Left hindlimb (tissue), 1 donor: ENCODE measurements around the gene SFRP2.

Source experiments
- DNase-seq: peaks from one replicate; pipeline ENCODE4 v3.0.0-alpha.2; 2018

The SFRP2 gene

GRCh38 chr4:153788413-153789276 lies at the start of gene SFRP2:
TSS of gene SFRP2 (minus strand) at chr4:153789083. CDS start at chr4:153788835, 248 bp downstream.
- peak; percentile 79 for DNase-seq

- no peak for DNase-seq
These were observed 49.7 kb upstream of the SFRP2 start for GRCh38 chr4:153838564-153838963.

- no peak for DNase-seq
These were observed 46.0 kb upstream of the SFRP2 start for GRCh38 chr4:153834901-153835300.

DNA sequence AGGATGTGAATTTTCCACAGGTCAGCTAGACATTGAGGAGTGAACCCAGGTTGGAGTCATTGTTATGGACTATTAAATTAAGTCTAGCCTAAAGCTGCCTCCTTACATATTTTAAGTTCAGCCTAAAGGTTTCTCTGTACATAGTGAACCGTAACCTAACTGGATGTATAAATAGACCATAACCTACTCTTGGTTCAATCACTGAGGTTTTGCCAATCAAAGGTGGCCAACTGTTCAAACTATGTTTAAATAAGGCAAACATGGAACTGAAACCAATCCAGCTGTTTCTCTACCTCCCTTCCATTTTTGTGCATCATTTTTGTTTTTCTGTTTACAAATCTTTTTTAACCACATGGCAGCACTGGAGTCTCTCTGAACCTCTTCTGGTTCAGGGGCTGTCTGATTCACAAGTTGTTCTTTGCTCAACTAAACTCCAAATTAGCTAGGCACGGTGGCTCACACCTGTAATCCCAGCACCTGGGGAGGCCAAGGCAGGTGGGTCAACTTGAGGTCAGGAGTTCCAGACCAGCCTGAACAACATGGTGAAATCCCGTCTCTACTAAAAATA lies 43.9 kb upstream of the SFRP2 start:
- DNase-seq = no peak

- DNase-seq = no peak
These were observed 43.2 kb upstream of the SFRP2 start for GRCh38 chr4:153832054-153832453.

DNA sequence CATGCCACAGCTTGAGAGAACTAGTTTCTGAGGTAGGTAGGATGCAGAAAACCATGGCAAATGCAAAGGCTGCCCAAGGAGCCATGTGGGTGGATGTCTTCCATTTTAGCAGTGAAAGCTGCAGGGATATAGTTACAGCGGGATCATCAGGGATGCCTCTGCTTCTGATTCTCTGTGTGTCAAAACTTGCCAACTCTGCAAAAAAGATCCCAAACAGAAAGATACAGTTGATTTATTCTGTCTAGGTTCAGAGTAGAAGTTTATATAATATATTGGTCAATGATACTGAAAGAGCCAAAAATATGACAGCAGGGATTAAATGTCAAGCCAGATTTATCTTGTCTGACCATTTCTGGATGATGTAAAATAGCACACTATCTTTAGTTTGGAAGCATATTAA lies 42.4 kb upstream of the SFRP2 start:
- no peak for DNase-seq

- no peak for DNase-seq
These were observed 36.8 kb upstream of the SFRP2 start for GRCh38 chr4:153825691-153826090.

DNA sequence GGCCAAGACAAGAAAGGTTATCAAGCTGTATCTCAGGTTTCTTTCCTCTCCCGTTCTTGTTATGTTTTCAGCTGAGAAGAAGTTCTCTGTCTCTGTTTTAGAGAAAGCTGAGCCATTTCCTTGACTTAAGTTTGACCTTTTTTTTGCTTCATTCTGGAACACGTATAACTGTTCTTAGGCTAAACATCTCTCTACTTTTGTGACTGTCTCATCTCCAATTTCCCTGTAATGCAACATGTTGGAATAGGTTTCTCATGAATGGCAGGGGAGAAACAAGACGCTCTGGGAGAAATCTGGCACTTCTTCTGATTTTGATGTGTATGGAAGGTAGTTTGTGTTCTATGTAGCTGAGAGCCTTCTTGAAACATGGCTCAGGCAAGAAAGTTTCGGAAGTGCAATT lies 36.2 kb upstream of the SFRP2 start:
- DNase-seq = no peak

DNA sequence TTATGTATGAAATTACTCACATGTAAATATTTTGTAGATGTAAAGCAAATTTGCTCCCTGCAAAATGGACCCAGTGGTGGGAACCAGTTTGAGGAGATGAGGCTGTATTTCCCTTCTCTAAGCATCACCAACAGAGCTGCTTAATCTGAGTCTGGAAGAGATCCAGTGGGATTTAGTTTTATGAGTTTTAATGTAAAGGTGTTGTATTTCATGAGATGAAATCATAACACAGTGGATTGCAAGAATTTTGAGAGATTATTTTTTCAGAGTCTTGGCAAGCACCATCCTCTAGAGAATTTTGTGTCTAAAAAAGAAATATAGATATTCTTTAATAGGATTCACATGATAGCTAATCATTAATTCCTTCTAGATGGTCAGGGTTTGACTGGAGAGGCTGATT lies 35.6 kb upstream of the SFRP2 start:
- no peak for DNase-seq

DNA sequence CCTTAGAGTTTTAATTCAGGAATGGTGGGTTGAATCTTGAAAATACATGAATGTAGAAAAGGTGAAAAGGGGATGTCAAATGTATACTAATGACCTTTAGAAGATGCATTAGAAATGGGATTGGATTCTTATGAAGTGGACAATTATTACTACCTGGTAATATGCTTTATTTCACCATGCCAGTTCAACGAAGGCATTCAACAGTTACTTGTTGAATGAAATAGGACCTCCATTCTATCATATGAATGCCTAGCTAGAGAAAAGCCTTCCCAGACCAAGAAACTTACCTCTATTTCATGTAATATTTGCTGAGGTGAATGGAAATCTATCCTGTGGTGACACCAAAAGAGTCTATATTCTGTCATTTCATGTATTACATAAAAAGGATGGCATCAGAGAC lies 34.6 kb upstream of the SFRP2 start:
- no peak for DNase-seq

DNA sequence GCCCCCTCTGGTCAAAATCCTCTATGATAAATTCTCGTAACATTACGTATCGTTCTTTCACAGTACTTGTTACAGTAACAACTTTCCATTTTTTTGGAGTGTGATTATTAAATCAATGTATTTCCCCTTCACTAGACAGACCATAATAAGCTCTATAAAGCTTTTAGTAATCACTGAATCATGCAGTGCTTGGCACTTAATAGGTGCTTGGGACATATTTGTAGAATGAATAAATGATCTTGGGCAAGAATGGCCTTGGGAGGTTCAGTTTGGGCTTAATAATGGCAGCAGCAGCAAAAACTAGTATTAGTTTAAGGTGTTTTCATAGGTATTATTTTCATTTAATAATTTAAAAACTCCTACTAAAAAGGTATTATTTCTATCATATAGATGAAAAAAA lies 33.4 kb upstream of the SFRP2 start:
- DNase-seq = no peak

- no peak for DNase-seq
These were observed 28.6 kb upstream of the SFRP2 start for GRCh38 chr4:153817466-153817865.

DNA sequence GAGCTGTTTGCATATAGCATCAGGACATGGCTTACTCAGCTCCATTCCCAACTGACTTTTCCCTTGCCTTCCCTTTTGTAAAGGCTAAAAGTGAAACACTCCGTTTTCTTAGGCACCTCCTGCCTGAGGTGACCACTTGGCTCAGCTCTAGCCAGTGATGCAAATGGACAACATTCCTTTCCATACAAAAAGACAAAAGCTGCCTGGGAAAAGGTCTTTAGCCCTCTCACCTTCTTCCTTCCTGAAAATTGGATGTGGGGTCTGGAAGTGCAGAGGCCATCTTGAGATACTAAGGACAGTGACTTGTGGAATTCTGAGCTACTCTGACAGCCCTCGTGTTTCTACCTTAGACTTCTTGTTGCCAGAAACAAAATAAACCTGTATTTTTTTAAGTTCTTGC lies 27.7 kb upstream of the SFRP2 start:
- DNase-seq = no peak

DNA sequence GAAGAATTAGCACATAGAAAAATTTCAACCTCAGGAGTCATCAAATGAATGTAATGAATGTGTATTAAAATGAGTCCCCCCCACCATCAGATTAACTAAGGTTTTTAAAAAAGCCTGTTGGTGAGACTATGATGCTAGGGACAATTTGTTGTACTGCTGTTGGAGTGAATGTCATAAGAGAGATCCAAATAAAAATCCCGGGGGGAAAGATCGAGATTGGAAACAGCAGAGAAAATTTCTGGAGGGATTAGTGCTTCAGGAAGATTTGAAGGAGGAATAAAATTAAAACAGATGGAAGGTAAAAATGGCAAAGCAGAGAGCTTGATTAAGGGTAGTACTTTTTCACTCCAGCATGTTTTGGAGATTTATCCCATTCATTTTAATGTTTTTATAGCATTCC lies 25.9 kb upstream of the SFRP2 start:
- no peak for DNase-seq

DNA sequence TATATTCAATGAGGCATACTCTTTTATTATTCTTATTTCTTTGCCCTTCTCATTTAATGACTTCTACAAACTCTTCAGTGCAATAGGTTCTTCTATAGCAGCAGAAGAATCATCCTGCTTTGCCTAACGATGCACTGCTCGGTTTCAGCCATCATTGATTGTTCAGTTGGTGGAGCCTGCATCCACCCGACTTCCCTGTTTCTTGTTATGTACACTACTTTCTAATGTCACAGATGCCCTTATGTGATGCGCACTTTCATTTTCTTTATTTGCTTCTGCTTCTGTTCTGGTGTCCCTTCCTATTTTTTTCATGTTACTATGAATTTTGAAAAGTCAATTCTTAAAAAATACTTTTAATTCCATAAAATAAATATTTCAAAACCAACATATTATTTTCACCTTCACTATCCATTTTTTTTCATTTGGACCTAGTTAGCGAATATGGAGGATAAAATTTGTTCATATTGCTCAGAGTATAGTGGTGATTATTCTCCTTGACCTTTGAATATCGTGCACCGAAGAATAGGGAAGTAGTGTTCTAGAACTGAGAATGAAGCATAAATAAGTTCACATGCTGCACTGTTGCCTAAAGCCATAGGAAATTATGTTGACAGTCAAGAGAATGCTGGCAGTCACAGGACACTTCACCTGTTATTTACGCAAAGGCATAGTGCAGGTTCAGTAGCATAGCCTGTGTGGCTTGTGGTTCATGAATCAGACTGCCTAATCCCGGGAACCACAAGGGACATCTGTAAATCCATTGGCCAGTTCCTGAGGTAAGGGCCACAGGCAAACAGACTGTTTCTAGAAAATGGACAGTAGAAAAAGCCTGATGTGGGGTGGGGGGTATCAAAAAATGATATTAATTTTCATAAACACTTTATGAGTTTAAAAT lies 21.3 kb upstream of the SFRP2 start:
- no peak for DNase-seq

GRCh38 chr4:153809307-153809706 lies 20.4 kb upstream of the SFRP2 start:
- DNase-seq = no peak

DNA sequence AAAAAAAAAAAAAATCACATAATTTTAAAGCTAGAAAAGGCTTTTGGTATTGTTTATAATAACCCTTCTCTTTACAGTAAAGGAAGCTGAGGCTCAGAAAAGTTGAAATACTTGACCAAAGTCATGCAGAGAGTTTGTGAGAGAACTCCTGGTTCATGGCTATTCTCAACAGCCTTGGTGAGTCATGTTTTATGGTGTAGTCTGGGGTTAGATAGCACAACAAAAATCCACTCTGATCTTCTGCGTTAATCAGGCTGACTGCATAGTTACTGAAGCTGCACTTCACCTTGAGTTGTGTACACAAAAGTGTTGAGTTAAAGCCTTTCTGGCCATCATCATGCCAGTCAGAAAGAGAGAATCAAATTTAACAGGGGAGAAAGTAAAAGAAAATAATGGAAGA lies 19.3 kb upstream of the SFRP2 start:
- DNase-seq = no peak

- DNase-seq = no peak
These were observed 17.2 kb upstream of the SFRP2 start for GRCh38 chr4:153806073-153806472.

GRCh38 chr4:153804722-153805121 lies 15.8 kb upstream of the SFRP2 start:
- no peak for DNase-seq

GRCh38 chr4:153799694-153800074 lies 10.8 kb upstream of the SFRP2 start:
- DNase-seq = no peak

DNA sequence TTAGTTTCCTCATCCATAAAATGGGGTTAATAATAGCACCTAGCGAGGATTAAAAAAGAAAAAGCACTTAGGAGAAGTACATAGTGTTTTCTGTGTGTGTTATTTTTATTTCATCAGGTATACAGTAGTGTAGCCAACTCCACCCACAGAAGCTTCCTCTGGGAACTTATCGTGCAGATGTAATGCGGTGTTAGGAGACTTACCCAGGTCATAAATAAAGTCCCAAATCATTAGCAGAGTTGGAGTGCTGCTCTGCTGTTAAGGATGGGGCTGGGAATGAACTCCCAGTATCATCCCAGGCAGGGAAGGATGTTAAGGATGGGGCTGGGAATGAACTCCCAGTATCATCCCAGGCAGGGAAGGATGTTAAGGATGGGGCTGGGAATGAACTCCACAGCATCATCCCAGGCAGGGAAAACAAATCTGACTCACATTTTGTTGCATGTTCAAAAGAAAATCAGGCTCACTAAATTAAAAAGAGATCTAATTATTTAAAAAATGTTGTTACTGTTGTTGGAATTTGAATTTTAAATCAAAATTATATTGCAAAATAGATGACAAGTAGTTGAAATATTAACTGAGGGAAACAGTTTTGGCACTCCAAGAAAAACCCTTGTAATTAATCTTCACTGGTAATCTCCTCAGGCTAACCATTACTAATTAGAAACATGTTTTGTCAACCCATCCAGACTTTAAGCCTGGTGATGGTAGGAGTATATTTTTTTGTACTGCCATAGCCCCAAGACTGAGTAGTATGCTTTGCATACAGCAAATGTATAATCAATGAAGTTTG lies 10.2 kb upstream of the SFRP2 start:
- no peak for DNase-seq

DNA sequence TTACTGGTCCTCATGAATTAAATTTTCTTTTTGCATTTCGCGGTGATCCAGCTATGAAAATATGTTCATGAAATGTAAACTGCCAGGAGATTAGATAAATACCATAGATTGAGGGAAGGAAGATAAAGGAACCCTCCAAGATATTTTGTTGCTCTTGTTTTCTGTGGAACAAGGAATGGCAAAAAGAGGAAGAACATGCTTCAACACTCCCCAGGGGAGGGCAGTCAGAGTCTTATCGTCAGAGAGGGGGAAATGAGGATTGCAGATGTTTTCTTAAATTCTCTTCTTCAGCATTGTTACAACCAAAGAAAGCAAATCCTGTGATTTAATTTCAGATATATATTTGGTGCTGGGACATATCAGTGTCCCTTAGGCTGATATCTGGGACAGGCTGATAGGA lies 9.5 kb upstream of the SFRP2 start:
- no peak for DNase-seq

DNA sequence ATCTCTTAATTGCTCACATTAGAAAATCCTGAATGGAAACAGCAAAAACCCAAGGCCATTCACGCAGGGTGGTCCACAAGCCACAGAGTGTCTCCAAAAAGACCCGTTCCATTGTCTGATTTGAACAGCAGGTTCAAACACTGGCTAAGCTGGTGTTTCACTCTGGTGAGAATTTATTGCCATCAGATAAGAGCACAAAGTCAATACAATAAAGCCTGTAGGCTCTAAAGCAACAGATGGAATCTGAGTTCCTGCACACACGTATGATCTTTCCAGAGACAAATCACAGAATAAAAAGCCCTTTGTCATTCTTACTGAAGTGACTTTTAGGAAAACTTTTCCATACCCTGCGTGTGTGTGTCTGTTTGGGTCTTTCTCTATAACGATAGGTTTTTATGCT lies 5.1 kb upstream of the SFRP2 start:
- DNase-seq = no peak
